ENCODE data around the gene FAM78A. TPM values are rescaled to one million over a fixed set of nuclear protein-coding genes. Genes with fewer than 3 reads are reported as not detected.

Gene FAM78A
- total RNA-seq, 1 experiment from 2014 or later, result 31.6 TPM

DNA sequence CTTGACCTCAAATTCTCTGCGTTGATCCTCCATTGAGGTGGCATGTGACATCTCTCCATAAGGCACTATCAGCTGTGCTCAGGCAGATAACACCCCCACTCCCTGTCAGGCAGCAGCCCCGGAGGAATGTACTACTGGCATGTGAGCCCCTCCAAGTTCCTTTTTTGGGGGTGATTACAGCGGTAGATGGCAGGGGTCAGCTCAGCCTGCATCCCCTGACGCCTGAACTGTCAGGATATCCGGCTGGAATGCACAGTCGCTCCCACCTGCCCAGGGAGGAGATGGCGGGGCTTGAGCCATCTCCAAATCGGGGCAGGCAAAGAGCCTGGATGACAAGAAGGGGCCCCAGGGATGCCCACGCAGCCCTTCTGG, 40.8 kb downstream of the FAM78A start:
- Histone ChIP-seq H3K4me1 (ENCODE audit: low read length) (peaks cover 11% of the 10 kb centered on the region), H3K27me3 (ENCODE audit: low read length) (no peaks in the 10 kb centered on the region), H3K4me3 (ENCODE audit: low read length) (no peak overlapping the region), H3K4me2 (ENCODE audit: low read depth, low read length, poor library complexity, severe bottlenecking) (no peak overlapping the region), H3K9ac (ENCODE audit: low read length) (no peak overlapping the region), H3K79me2 (ENCODE audit: low read length) (no peaks in the 10 kb centered on the region), H3K9me3 (ENCODE audit: low read length) (no peaks in the 10 kb centered on the region), H3K9me2 (replicated peaks; ENCODE audit: insufficient read depth, low read length) (no peaks in the 10 kb centered on the region), H4K20me1 (ENCODE audit: insufficient read depth, low read depth, low read length) (no peaks in the 10 kb centered on the region), H3K27ac (ENCODE audit: low read length) (no peak overlapping the region), H2AFZ (ENCODE audit: low read length) (no peak overlapping the region), H3K36me3 (ENCODE audit: insufficient read depth, low read length) (peaks cover 15% of the 10 kb centered on the region; the same call in 1 of the 2 replicates)
- no peak for DNase-seq

DNA sequence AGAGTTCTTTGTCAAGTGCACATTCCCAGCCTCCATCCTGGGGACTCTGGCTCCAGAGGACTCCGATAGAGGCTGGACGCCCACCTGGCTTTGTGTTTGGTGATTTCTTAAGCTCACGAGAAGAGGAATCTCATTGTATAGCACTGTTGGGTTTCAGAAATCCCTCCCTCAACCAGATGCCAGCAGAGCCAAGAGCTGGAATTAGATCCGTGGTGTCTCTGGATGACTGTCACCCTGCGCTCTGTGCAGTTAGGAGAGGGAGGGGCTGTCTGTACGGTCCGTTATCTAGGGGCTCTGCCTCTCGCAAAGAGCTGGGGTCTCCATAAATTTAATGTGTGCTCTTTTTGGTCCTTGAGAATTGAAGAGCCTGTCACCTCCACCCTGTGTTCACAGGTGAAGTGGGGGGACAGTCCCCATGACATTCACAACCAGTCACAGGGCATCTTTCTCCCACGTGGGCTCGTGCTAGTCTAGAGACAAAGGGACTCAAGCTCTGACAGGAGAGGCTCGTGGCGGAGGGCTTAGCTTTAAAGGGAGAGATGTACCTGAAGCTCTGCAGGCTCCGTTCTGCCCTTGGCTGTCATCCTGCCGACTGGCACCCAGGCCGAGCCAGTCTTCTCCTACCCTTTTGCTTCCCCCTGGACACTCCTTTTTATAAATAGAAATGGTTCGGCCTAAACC, 41.4 kb downstream of the FAM78A start:
- Histone ChIP-seq H3K4me1 (ENCODE audit: low read length) (peaks cover 11% of the 10 kb centered on the region), H3K9me3 (ENCODE audit: low read length) (no peaks in the 10 kb centered on the region), H3K79me2 (ENCODE audit: low read length) (no peaks in the 10 kb centered on the region), H3K27ac (ENCODE audit: low read length) (no peak overlapping the region), H3K36me3 (ENCODE audit: insufficient read depth, low read length) (peaks cover 15% of the 10 kb centered on the region; the same call in 1 of the 2 replicates), H3K27me3 (ENCODE audit: low read length) (no peaks in the 10 kb centered on the region), H3K9ac (ENCODE audit: low read length) (no peak overlapping the region), H2AFZ (ENCODE audit: low read length) (no peak overlapping the region), H4K20me1 (ENCODE audit: insufficient read depth, low read depth, low read length) (no peaks in the 10 kb centered on the region), H3K4me3 (ENCODE audit: low read length) (no peak overlapping the region), H3K4me2 (ENCODE audit: low read depth, low read length, poor library complexity, severe bottlenecking) (no peak overlapping the region), H3K9me2 (replicated peaks; ENCODE audit: insufficient read depth, low read length) (no peaks in the 10 kb centered on the region)
- DNase-seq, result no peak

DNA sequence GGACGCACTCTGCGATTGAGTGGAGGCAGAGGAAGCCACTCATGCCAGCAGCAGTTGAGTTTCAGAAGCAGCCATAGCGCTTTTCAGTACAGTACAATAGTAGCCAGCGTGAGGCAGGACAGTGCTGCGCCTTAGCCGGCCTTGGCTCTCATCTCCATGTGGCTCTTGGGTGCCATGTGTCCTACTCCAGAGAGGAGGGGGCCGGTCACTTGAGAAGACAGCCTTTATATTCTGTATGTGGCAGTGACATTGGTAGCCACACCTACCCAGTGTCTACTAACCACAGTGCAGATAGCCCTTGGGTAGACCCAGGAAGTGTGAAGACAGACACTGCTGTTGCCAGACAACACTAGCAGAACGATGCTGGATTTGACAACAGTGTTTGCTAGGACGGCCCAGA, 42.3 kb downstream of the FAM78A start:
- no peaks in the 10 kb centered on the region for H3K79me2 ChIP-seq (ENCODE audit: low read length)
- H4K20me1 ChIP-seq (ENCODE audit: insufficient read depth, low read depth, low read length), result no peaks in the 10 kb centered on the region
- H3K9ac ChIP-seq (ENCODE audit: low read length), result no peak overlapping the region
- no peak for DNase-seq
- peaks cover 11% of the 10 kb centered on the region for H3K4me1 ChIP-seq (ENCODE audit: low read length)
- no peaks in the 10 kb centered on the region for H3K9me2 ChIP-seq (replicated peaks; ENCODE audit: insufficient read depth, low read length)
- no peak overlapping the region for H3K4me3 ChIP-seq (ENCODE audit: low read length)
- no peak overlapping the region for H3K4me2 ChIP-seq (ENCODE audit: low read depth, low read length, poor library complexity, severe bottlenecking)
- H3K9me3 ChIP-seq (ENCODE audit: low read length), result no peaks in the 10 kb centered on the region
- peaks cover 15% of the 10 kb centered on the region; the same call in 1 of the 2 replicates for H3K36me3 ChIP-seq (ENCODE audit: insufficient read depth, low read length)
- H2AFZ ChIP-seq (ENCODE audit: low read length), result no peak overlapping the region
- no peaks in the 10 kb centered on the region for H3K27me3 ChIP-seq (ENCODE audit: low read length)
- no peak overlapping the region for H3K27ac ChIP-seq (ENCODE audit: low read length)

DNA sequence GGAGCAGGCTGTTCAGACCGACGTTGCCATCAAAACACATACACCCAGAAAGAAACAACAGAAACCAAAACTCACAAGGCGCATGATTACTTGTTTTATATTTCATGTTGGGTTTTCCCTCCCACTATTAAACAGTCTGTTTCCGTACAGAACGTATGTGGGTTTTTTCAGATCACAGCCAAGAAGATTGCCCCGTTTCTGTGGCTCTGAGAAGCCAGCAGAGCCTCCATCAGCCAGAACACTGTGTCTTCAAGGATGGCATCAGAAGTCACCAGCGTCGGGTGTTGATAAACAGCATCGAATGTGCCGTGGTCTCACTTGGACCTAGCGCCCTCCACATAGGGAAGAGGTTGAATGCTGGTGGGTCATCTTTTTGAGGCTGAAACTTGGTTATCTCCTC, 42.8 kb downstream of the FAM78A start:
- DNase-seq, result no peak
- no peak overlapping the region for H3K9ac ChIP-seq (ENCODE audit: low read length)
- peaks cover 15% of the 10 kb centered on the region; the same call in 1 of the 2 replicates for H3K36me3 ChIP-seq (ENCODE audit: insufficient read depth, low read length)
- no peaks in the 10 kb centered on the region for H4K20me1 ChIP-seq (ENCODE audit: insufficient read depth, low read depth, low read length)
- H3K4me1 ChIP-seq (ENCODE audit: low read length), result peaks cover 11% of the 10 kb centered on the region
- no peaks in the 10 kb centered on the region for H3K9me2 ChIP-seq (replicated peaks; ENCODE audit: insufficient read depth, low read length)
- H3K27me3 ChIP-seq (ENCODE audit: low read length), result no peaks in the 10 kb centered on the region
- no peak overlapping the region for H3K4me2 ChIP-seq (ENCODE audit: low read depth, low read length, poor library complexity, severe bottlenecking)
- H3K9me3 ChIP-seq (ENCODE audit: low read length), result no peaks in the 10 kb centered on the region
- H3K4me3 ChIP-seq (ENCODE audit: low read length), result no peak overlapping the region
- H2AFZ ChIP-seq (ENCODE audit: low read length), result no peak overlapping the region
- no peaks in the 10 kb centered on the region for H3K79me2 ChIP-seq (ENCODE audit: low read length)
- no peak overlapping the region for H3K27ac ChIP-seq (ENCODE audit: low read length)

DNA sequence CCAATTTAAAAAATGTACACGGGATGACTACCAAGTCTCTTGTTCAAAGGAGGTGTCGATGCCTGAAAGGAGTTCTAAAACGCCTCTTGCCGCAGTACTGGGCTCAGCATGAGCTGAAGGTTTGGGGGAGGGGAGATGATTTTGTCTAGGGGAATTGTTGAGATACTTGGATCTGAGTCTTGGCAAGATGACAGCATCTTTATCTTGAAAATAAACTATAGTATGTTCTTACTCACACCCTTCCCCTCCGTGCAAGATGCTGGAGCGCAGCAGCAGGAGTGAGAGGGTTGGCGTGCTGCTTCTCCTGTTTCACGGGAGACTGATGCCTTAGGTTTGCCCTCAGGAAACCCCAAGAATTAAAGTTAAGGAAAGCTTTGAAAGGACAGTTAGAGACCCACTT, 47.3 kb downstream of the FAM78A start:
- H3K4me3 ChIP-seq (ENCODE audit: low read length), result no peak overlapping the region
- no peak for DNase-seq
- no peaks in the 10 kb centered on the region for H4K20me1 ChIP-seq (ENCODE audit: insufficient read depth, low read depth, low read length)
- H3K9me3 ChIP-seq (ENCODE audit: low read length), result no peaks in the 10 kb centered on the region
- no peak overlapping the region for H3K4me2 ChIP-seq (ENCODE audit: low read depth, low read length, poor library complexity, severe bottlenecking)
- no peaks in the 10 kb centered on the region for H3K4me1 ChIP-seq (ENCODE audit: low read length)
- H3K27ac ChIP-seq (ENCODE audit: low read length), result no peak overlapping the region
- no peak overlapping the region for H2AFZ ChIP-seq (ENCODE audit: low read length)
- peaks cover 15% of the 10 kb centered on the region; the same call in 1 of the 2 replicates for H3K36me3 ChIP-seq (ENCODE audit: insufficient read depth, low read length)
- H3K9me2 ChIP-seq (replicated peaks; ENCODE audit: insufficient read depth, low read length), result no peaks in the 10 kb centered on the region
- no peak overlapping the region for H3K9ac ChIP-seq (ENCODE audit: low read length)
- 0 out of 2 replicates have a peak, but pooled peaks cover 2% of the 10 kb centered on the region for H3K79me2 ChIP-seq (ENCODE audit: low read length)
- H3K27me3 ChIP-seq (ENCODE audit: low read length), result no peaks in the 10 kb centered on the region

DNA sequence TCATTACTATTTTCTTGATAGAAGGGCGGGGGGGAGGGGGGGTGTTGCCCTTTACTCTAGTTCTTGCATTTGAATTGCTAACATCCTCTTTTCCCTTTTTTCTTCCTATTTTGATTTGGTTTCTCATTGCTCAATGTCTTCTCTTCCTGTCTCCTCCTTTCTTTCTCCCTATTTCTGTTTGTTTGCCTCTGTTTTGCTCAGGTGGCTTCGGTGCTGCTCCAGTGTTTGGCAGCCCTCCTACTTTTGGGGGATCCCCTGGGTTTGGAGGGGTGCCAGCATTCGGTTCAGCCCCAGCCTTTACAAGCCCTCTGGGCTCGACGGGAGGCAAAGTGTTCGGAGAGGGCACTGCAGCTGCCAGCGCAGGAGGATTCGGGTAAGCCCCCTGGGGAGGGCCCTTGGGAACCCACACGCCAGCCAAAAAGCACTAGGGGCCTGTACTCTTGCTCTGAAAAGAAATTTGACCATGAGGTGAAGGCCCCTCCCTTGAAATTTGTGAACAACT, 48.3 kb downstream of the FAM78A start:
- peaks cover 15% of the 10 kb centered on the region; the same call in 1 of the 2 replicates for H3K36me3 ChIP-seq (ENCODE audit: insufficient read depth, low read length)
- no peaks in the 10 kb centered on the region for H4K20me1 ChIP-seq (ENCODE audit: insufficient read depth, low read depth, low read length)
- 0 out of 2 replicates have a peak, but pooled peaks cover 2% of the 10 kb centered on the region for H3K79me2 ChIP-seq (ENCODE audit: low read length)
- H3K9me2 ChIP-seq (replicated peaks; ENCODE audit: insufficient read depth, low read length), result no peaks in the 10 kb centered on the region
- H3K4me2 ChIP-seq (ENCODE audit: low read depth, low read length, poor library complexity, severe bottlenecking), result no peak overlapping the region
- no peak overlapping the region for H3K9ac ChIP-seq (ENCODE audit: low read length)
- H2AFZ ChIP-seq (ENCODE audit: low read length), result no peak overlapping the region
- no peak for DNase-seq
- H3K4me1 ChIP-seq (ENCODE audit: low read length), result no peaks in the 10 kb centered on the region
- H3K27me3 ChIP-seq (ENCODE audit: low read length), result no peaks in the 10 kb centered on the region
- H3K27ac ChIP-seq (ENCODE audit: low read length), result no peak overlapping the region
- H3K4me3 ChIP-seq (ENCODE audit: low read length), result no peak overlapping the region
- H3K9me3 ChIP-seq (ENCODE audit: low read length), result no peaks in the 10 kb centered on the region

DNA sequence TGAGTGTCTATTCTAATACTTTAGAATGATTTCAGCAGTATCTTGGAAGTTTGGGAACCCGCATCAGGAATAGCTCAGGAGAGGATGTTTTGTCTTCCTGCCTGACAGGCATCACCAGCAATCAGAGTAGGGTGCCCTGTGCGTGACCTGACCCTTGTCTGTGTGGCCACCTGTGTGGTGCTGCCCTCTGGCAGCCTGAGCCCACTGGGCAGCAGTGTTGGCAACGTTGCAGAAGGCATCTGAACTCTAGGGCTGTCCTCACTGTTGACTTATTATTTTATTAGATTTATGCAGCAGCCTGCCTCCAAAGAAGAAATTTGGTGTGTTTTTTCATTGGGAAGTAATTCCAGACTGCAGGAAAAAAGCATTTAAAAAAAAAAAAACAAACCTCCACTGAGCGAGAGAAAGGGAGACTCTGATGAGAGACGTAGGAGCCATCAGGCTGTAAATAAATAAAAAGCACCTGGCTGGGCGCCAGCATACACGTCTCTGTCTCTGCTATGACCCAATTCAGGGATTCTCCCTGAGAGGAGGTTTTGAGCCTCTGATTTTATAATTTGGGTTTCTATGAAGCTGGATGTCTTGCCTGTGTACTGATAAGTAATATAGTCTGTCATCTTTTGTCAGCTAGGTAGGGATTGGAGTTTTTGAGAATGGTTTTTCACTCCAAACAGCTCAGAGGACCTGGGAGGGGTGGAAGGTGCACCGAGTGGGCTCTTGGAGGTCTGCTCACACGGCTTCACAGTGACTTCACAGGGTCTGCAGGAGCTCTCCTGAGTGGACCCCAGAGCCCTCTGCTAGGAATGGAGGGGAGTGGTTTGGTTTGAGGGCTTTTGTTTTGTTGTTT, 49.0 kb downstream of the FAM78A start:
- H3K4me1 ChIP-seq (ENCODE audit: low read length), result no peaks in the 10 kb centered on the region
- H3K9ac ChIP-seq (ENCODE audit: low read length), result no peak overlapping the region
- peaks cover 12% of the 10 kb centered on the region; the same call in 1 of the 2 replicates for H3K36me3 ChIP-seq (ENCODE audit: insufficient read depth, low read length)
- no peak overlapping the region for H2AFZ ChIP-seq (ENCODE audit: low read length)
- no peaks in the 10 kb centered on the region for H3K9me2 ChIP-seq (replicated peaks; ENCODE audit: insufficient read depth, low read length)
- no peaks in the 10 kb centered on the region for H3K27me3 ChIP-seq (ENCODE audit: low read length)
- no peaks in the 10 kb centered on the region for H4K20me1 ChIP-seq (ENCODE audit: insufficient read depth, low read depth, low read length)
- H3K4me3 ChIP-seq (ENCODE audit: low read length), result no peak overlapping the region
- H3K79me2 ChIP-seq (ENCODE audit: low read length), result 0 out of 2 replicates have a peak, but pooled peaks cover 2% of the 10 kb centered on the region
- H3K4me2 ChIP-seq (ENCODE audit: low read depth, low read length, poor library complexity, severe bottlenecking), result no peak overlapping the region
- H3K9me3 ChIP-seq (ENCODE audit: low read length), result no peaks in the 10 kb centered on the region
- no peak for DNase-seq
- H3K27ac ChIP-seq (ENCODE audit: low read length), result no peak overlapping the region

DNA sequence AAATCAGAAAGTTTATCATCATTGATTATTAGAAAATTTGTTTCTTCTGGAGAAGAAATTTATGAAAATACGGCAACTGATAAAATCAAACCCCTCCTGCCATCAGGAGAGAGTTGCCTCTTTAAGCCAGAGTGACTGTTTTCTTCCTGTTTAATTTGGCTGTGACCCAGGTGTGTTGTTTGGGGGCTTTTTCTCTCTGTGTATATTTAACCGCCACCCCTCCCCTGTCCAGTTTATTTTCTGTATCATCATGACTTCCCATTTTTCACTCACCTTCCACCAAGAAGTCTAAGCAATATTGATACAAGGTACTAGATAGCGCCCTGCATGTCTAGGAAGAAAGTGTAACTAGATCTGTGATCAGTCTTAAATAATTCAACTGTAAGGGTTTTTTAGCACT, 50.1 kb downstream of the FAM78A start:
- H3K36me3 ChIP-seq (ENCODE audit: insufficient read depth, low read length), result peaks cover 4% of the 10 kb centered on the region; the same call in 1 of the 2 replicates
- H4K20me1 ChIP-seq (ENCODE audit: insufficient read depth, low read depth, low read length), result no peaks in the 10 kb centered on the region
- no peak for DNase-seq
- no peaks in the 10 kb centered on the region for H3K4me1 ChIP-seq (ENCODE audit: low read length)
- H3K27ac ChIP-seq (ENCODE audit: low read length), result no peak overlapping the region
- H3K27me3 ChIP-seq (ENCODE audit: low read length), result no peaks in the 10 kb centered on the region
- H3K4me3 ChIP-seq (ENCODE audit: low read length), result no peak overlapping the region
- no peak overlapping the region for H3K4me2 ChIP-seq (ENCODE audit: low read depth, low read length, poor library complexity, severe bottlenecking)
- H3K9ac ChIP-seq (ENCODE audit: low read length), result no peak overlapping the region
- 0 out of 2 replicates have a peak, but pooled peaks cover 2% of the 10 kb centered on the region for H3K79me2 ChIP-seq (ENCODE audit: low read length)
- no peak overlapping the region for H2AFZ ChIP-seq (ENCODE audit: low read length)
- H3K9me2 ChIP-seq (replicated peaks; ENCODE audit: insufficient read depth, low read length), result no peaks in the 10 kb centered on the region
- H3K9me3 ChIP-seq (ENCODE audit: low read length), result no peaks in the 10 kb centered on the region
